Activated CD4-positive, alpha-beta T cell treated with anti-CD3 and anti-CD28 coated beads, Interleukin-10, Interleukin-2, amounts not matched to agents 100 ng/mL and 50 ng/mL, durations not matched to agents 16 hours and 8 hours (primary cell): ENCODE measurements around the gene TRIM5.
"Not testable (repeated sequence)": the region's sequence is repeated elsewhere in the genome, so short reads cannot be mapped to it uniquely, and the experiment has no call there.

Source experiments
- DNase-seq: peaks from one replicate; pipeline ENCODE4 v3.0.0-alpha.2; 2020

The TRIM5 gene

GRCh38 chr11:5684646-5685362 is at the start of gene TRIM5:
TRIM5 (minus strand) TSS chr11:5685074; CDS start chr11:5680177, 4,897 bp downstream.
- DNase-seq = peak; percentile 85

- no peak for DNase-seq
These were observed 42.8 kb upstream of the TRIM5 start for GRCh38 chr11:5727691-5728090.

GRCh38 chr11:5726351-5726750 is 41.5 kb upstream of the TRIM5 start:
- no peak for DNase-seq

GRCh38 chr11:5722622-5723021 is 37.7 kb upstream of the TRIM5 start:
- DNase-seq = no peak

- no peak for DNase-seq
These were observed 35.0 kb upstream of the TRIM5 start for GRCh38 chr11:5719703-5720495.

GRCh38 chr11:5716518-5716917 is 31.6 kb upstream of the TRIM5 start:
- DNase-seq = not testable (repeated sequence)

GRCh38 chr11:5713695-5714094 is 28.8 kb upstream of the TRIM5 start:
- DNase-seq = no peak

- no peak for DNase-seq
These were observed 27.6 kb upstream of the TRIM5 start for GRCh38 chr11:5712507-5712906.

- no peak for DNase-seq
These were observed 20.8 kb upstream of the TRIM5 start for GRCh38 chr11:5705688-5706087.

GRCh38 chr11:5703741-5704536 is 19.1 kb upstream of the TRIM5 start:
- DNase-seq = no peak

- DNase-seq = no peak
These were observed 16.2 kb upstream of the TRIM5 start for GRCh38 chr11:5701055-5701577.

- no peak for DNase-seq
These were observed 15.7 kb upstream of the TRIM5 start for GRCh38 chr11:5700421-5701054.

GRCh38 chr11:5698281-5698680 is 13.4 kb upstream of the TRIM5 start:
- DNase-seq = no peak

- no peak for DNase-seq
These were observed 11.3 kb upstream of the TRIM5 start for GRCh38 chr11:5696210-5696609.

GRCh38 chr11:5695580-5695979 is 10.7 kb upstream of the TRIM5 start:
- no peak for DNase-seq

- DNase-seq = no peak
These were observed 9.8 kb upstream of the TRIM5 start for GRCh38 chr11:5694642-5695041.

GRCh38 chr11:5691964-5692361 is 7.1 kb upstream of the TRIM5 start:
- no peak for DNase-seq

GRCh38 chr11:5691238-5691963 is 6.5 kb upstream of the TRIM5 start:
- not testable (repeated sequence) for DNase-seq

- no peak for DNase-seq
These were observed 5.9 kb upstream of the TRIM5 start for GRCh38 chr11:5690736-5691135.

- no peak for DNase-seq
These were observed 5.3 kb upstream of the TRIM5 start for GRCh38 chr11:5690216-5690615.

- DNase-seq = peak; percentile 86
These were observed 4.7 kb upstream of the TRIM5 start, which contains the start of gene TRIM22 for GRCh38 chr11:5689551-5689983. TRIM22 (plus strand) TSS chr11:5689790; CDS start chr11:5696233, 6,443 bp downstream.

- DNase-seq = no peak
These were observed 3.6 kb upstream of the TRIM5 start for GRCh38 chr11:5688482-5688881.
